HG02642 (cell line): ENCODE measurements around the gene CD9.
"Not testable (repeated sequence)": the region's sequence is repeated elsewhere in the genome, so short reads cannot be mapped to it uniquely, and the experiment has no call there.

Experiments
- ATAC-seq: cut with Tn5 transposase; IDR thresholded peaks from one replicate; pipeline ENCODE4 v1.9.1; 2021; ENCODE audit warnings: mild to moderate bottlenecking; ENCODE audit not compliant: unreplicated experiment, poor library complexity

The CD9 gene

GRCh38 chr12:6198051-6198450 lies 2.1 kb upstream of the CD9 start:
- ATAC-seq, result no peak

DNA sequence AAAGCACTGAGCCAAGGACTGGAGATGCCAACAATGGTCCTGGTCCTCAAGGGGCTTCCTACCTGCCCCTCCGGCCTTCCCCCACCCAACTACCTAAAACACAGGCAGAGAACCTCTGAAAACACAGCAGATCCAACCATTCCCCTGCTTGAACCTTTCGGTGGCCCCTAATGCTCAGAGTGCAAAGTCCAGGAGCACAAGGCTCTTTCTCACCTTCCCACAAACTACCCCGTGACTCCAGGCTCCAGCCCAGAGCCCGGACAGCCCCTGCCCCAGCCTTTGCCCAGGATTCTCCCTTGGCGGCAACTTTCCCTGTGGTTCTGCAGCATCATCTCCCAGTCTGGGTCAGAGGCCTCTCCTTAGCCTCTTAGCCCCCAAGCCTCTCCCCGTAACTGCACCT lies 1.6 kb upstream of the CD9 start:
- no peak for ATAC-seq

GRCh38 chr12:6198985-6199530 lies 1.1 kb upstream of the CD9 start:
- no peak for ATAC-seq

GRCh38 chr12:6199531-6200255 lies 507 bp upstream of the CD9 start:
- ATAC-seq, result no peak

- ATAC-seq, result no peak
Observed at GRCh38 chr12:6201213-6201608, 1.0 kb downstream of the CD9 start.

DNA sequence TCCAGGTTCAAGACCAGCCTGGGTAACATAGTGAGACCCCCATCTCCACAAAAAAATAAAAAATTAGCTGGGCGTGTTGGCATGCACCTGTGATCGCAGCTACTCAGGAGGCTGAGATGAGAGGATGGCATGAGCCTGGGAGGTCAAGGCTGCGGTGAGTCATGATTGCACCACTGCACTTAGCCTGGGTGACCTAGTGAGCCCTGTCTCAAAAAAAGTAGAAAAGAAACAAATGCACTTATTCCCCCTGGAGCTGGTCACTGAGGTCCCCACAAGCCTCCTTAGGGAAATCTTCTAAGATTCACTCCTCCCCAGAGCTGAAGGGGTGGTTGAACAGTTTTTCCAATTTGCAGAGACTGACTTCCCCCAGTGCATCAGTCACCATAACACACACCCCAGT lies 1.6 kb downstream of the CD9 start:
- ATAC-seq, result no peak

DNA sequence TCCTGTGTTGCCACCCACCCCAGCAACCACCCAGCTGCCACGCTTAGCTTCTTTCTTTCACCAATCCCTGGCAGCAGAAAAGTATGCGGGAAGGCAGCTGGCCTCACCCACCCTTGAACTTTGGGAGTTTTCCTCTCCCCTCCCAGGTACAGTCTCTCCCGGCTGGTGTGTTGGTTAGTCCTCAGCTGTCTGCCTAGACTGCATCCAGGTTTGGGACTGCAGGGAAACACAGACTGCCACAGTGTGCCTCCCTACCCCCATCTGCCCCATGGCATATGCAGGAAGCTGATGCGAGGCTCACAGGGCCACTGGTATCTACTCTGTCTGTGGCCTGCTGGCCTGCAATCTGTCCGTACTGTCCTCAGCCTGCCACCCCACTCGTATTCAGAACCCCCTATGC lies 2.1 kb downstream of the CD9 start:
- ATAC-seq, result no peak

DNA sequence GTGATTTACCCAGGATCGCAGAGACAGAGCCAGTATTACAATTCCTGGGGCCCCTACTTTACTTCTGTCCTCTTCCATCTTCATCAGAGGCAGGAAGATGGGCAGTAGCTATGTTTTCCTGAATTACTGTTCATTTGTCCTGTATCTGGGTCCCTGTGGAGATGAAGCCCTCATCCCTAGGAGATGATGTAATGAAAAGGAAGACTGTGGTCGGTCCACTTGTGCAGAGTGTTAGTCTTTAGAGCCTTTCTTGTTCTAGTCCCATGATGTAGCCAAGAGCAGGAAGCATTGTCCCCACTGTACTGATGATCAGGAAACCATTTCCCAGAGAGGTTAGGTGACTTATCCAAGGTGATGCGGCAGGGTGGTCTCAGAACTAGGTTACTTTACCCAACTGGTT lies 2.6 kb downstream of the CD9 start:
- ATAC-seq, result no peak

DNA sequence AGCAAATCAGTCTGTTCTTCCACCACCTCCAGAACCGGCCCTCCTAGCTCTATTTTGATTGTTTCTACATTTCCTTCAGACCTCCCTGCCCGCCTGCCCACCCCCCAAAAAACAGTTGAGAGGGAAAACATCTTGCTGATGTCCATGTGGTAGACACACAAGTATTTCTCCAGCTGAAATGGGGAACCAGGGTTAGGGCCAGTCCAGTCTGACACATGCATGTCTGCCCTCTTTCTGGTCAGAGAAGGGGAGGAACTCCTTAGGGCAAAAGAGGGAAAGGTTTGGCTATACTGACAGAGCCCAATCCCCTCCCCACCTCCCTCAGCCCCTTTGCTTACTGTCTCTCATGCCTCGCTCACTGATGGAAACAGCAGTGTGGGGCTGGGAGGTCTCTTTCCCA lies 3.4 kb downstream of the CD9 start:
- ATAC-seq, result no peak

GRCh38 chr12:6204533-6205143 lies 4.4 kb downstream of the CD9 start:
- ATAC-seq, result no peak

DNA sequence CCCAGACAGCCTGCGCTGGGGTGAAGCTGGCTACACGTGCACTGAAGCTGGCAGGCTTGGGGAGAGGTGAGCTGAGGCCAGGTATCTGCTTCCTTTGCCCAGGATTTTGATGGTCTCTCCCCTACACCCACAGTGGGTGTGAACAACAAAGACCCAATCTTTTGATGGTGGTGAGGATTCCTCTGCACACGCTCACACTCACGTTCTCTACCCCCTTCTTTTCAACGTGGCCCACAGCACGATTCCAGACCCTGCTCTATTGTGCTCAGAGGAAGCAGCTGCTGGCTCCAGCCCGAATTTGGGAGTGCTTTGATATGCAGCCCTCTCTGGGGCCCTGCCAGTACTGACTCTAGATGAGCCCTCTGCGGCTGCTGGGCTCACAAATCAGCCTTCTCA lies 4.9 kb downstream of the CD9 start:
- no peak for ATAC-seq

GRCh38 chr12:6205761-6206160 lies 5.6 kb downstream of the CD9 start:
- no peak for ATAC-seq

GRCh38 chr12:6206327-6206726 lies 6.1 kb downstream of the CD9 start:
- no peak for ATAC-seq

DNA sequence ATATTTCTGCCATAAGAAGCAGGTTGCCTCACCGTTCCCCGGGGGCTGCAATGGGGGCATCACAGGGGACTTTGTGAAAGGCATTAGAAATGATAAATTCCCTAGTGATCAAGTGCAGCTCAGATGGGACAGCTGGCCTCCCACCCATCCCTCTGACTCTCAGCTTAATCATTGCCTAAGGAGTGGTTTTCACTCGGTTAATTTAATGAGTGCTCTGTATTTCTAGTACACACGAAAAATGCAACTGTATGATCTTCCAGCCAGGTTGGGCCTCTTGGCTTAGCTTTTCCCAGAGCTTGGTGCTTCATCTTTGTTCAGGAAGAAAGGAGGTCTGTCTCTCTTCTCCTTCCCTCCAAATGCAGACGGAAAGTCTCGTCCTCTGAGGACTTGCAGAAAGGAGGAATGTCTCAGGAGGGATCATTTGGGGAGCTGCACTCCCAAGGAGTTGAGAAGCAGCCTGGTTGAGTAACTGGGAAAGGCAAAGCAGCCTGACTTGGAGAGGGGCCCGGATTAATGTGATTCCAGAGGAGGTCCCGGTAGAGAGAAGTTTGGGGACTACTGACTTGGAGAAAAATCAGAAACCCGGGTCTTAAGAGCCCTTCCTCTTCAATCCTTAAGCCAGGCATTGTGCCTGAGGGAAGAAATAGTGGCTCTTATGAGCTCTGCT lies 7.2 kb downstream of the CD9 start:
- ATAC-seq, result no peak

GRCh38 chr12:6208130-6208529 lies 7.9 kb downstream of the CD9 start:
- ATAC-seq, result no peak

DNA sequence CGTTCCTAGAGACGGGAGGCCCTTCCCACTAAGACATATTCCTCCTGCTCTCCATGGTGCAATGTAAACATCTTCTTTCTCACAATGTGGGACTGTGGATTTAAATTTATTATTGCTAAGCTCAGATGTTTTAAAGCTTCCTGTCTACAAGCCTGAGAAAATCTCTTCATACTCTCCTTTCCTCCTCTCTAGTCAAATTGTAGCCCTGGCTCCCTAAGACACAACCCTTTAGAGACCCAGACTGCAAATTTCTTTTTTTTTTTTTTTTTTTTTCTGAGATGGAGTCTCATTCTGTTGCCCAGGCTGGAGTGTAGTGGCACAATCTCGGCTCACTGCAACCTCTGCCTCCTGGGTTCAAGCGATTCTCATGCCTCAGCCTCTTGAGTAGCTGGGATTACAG lies 9.2 kb downstream of the CD9 start:
- ATAC-seq, result not testable (repeated sequence)

- no peak for ATAC-seq
Observed at GRCh38 chr12:6211421-6211869, 11.2 kb downstream of the CD9 start.

GRCh38 chr12:6212086-6212485 lies 11.9 kb downstream of the CD9 start:
- no peak for ATAC-seq

DNA sequence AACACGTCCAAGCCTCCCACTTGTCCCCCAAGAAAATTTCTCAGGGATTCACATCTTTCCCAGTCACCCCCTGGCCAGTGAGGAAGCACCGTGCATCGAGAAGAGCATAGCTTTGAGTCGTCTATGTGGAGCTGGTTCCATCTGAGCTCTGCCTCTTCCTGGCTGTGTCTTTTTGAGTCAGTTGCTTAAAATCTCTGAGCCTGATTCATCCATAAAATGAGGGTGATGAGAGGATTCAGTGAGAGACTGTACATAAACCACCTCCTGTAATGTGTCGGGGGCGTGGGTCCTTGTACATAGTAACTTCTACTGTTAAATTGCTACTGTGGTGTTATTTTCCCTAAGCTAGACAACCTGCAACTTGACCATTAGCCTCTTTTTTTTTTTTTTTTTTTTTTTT lies 13.8 kb downstream of the CD9 start:
- no peak for ATAC-seq

DNA sequence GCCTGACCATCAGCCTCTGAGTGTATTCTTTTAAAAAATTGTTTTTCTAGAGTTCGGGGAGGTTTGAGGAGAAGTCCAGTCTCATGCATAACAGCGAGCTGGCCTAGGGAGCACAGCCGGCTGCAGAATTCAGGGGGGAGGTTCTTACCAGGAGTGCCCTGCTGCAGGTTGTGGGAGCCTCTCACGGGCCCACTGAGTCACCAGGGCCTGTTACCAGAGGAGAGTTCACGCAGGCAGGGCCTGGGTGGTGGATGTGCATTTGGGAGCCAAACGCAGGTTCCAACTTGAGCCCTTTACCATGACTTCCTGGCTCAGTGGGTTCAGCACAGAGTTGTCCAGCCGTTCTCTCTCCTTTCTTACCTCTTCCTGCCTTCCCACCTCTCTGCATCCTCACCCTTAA lies 14.4 kb downstream of the CD9 start:
- ATAC-seq, result no peak

DNA sequence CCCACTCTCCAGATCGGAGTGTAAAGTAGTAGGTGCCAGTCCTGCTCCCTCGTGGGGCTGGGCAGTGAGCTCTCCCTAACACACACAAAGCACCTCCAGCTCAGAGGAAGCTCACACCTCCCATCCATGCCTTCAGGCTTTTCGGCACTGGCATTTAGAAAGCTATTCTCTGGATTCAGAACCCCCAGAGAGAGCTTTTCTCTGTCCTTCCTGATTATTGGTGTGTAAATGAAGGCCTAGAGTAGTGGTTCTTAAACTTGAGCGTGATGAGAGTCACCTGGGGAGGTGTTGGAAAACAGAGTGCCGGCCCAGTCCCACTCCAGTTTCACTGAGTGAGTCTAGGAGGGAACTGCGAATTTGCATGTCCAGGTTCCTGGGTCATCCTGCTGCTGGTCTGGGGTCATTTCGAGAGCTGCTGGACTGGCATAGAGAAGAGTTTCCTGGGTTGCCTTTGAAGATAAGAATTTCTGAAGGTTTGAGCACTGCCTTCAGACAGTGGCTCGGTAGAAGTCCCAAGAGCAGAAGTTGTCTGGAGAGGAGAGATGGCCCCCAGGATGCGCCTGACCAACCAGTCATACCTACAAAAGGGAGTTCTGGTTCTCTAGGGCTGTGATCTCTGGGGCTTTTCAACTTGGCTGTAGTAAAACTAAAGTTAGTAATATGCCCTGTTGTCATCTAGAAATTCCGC lies 15.1 kb downstream of the CD9 start:
- ATAC-seq, result no peak
